ENCODE measurements around the gene PTH2R. TPM values are rescaled to one million over a fixed set of nuclear protein-coding genes. Genes with fewer than 3 reads are reported as not detected.
"Not testable (repeated sequence)": the region's sequence is repeated elsewhere in the genome, so short reads cannot be mapped to it uniquely, and the experiment has no call there.

PTH2R gene
- total RNA-seq, 4 donors from 2014 or later: not detected

DNA sequence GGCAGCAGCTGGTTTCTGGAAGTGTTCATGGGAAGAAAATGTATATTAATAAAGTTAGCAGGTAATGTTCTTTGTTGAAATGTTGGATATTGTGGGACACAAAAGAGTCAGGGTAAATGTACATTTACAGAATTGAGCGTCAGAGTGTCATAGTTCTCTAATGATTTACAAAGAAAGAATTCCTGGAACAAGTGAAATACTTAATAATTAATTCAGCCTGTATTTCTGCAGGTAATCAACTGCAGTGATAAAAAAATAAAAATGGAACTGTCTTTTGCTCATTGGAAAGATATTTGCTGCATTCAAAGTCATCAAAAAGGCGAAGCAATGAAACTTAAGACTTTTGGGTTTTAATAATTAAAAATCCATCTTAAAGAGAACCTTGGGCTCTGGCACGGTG is 27.4 kb upstream of the PTH2R start:
- no peak for DNase-seq
- no peaks in the 10 kb centered on the region for H3K27me3 ChIP-seq
- H3K9me3 ChIP-seq: no peaks in the 10 kb centered on the region
- WGBS, 2 donors: 89 to 98% methylated on average over 3 of the region's 3 CpGs
- TF ChIP-seq POLR2A (IDR thresholded peaks at IDR 0.05) (no peak), CTCF (IDR thresholded peaks at IDR 0.05) (no peak)
- no peaks in the 10 kb centered on the region for H3K36me3 ChIP-seq
- no peak overlapping the region for H3K27ac ChIP-seq
- intact Hi-C loops (cut with DNase I): no loop called here
- no peak overlapping the region for H3K4me3 ChIP-seq (replicated peaks in 1 of 3)
- H3K4me1 ChIP-seq: no peaks in the 10 kb centered on the region

DNA sequence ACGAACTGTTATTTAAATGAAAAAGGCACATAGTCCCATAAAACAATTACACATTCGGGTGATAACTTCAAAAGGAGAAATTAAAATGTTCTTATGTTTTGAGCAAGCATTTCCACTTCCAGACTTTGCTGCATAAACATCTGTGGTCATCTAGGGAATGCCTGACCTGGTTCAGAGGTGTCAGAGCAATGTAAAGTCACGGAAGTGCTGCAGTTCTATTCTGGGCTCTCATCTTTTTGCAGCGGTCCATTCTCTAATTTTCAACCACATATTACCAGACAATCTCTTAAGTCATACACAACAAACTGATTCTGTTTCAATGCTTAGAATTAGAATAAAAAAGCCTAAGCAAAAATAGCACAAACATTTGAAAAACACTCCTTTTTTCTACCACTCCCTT is 22.0 kb upstream of the PTH2R start:
- TF ChIP-seq POLR2A (IDR thresholded peaks at IDR 0.05) (no peak), CTCF (IDR thresholded peaks at IDR 0.05) (no peak)
- intact Hi-C loops (cut with DNase I): no loop called here
- WGBS, 2 donors: 75 to 78% methylated on average over 4 of the region's 4 CpGs
- H3K4me1 ChIP-seq: no peaks in the 10 kb centered on the region
- DNase-seq: no peak
- no peaks in the 10 kb centered on the region for H3K36me3 ChIP-seq
- no peak overlapping the region for H3K27ac ChIP-seq
- H3K9me3 ChIP-seq: no peaks in the 10 kb centered on the region
- no peak overlapping the region for H3K4me3 ChIP-seq (replicated peaks in 1 of 3)
- no peaks in the 10 kb centered on the region for H3K27me3 ChIP-seq

GRCh38 chr2:208386541-208386940 is 20.1 kb upstream of the PTH2R start:
- Histone ChIP-seq H3K36me3 (no peaks in the 10 kb centered on the region), H3K27me3 (no peaks in the 10 kb centered on the region), H3K4me3 (replicated peaks in 1 of 3) (no peak overlapping the region), H3K27ac (no peak overlapping the region), H3K9me3 (no peaks in the 10 kb centered on the region), H3K4me1 (no peaks in the 10 kb centered on the region)
- no peak for DNase-seq
- TF ChIP-seq CTCF (IDR thresholded peaks at IDR 0.05): no peak
- TF ChIP-seq POLR2A (IDR thresholded peaks at IDR 0.05): no peak
- WGBS, 2 donors: 34 to 38% methylated on average over 2 of the region's 2 CpGs
- intact Hi-C loops (cut with DNase I): no loop called here

GRCh38 chr2:208389940-208390339 is 16.7 kb upstream of the PTH2R start:
- intact Hi-C loops (cut with DNase I): no loop called here
- H3K9me3 ChIP-seq: no peaks in the 10 kb centered on the region
- 86 to 95% methylated on average over 3 of the region's 3 CpGs for WGBS, 2 donors

DNA sequence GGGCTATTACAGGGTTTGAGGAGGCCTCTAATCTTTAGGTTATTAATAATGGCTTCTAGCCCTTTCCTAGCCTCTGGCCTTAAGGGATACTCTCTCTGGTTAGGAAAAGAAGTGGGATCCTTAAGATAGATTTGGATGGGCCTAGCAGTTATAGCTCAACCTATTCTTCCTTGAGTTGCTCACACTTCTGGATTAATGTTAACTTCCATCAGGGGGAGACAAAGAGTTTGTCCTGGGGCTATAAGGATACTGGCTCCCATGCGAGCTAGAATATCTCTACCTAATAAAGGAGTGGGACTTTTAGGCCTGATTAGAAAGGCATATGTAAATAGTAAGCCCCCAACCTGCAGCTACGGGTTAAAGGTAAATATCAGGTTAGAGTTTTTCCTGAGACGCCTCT is 14.3 kb upstream of the PTH2R start:
- 87 to 91% methylated on average over 3 of the region's 3 CpGs for WGBS, 2 donors
- Histone ChIP-seq H3K27ac (no peak overlapping the region), H3K9me3 (no peaks in the 10 kb centered on the region), H3K4me3 (replicated peaks in 1 of 3) (no peak overlapping the region), H3K4me1 (no peaks in the 10 kb centered on the region), H3K36me3 (no peaks in the 10 kb centered on the region), H3K27me3 (no peaks in the 10 kb centered on the region)
- intact Hi-C loops (cut with DNase I): no loop called here
- TF ChIP-seq POLR2A (IDR thresholded peaks at IDR 0.05): no peak
- no peak for TF ChIP-seq CTCF (IDR thresholded peaks at IDR 0.05)
- DNase-seq: no peak

More at GRCh38 chr2:208389940-208390339, 16.7 kb upstream of the PTH2R start:
- no peaks in the 10 kb centered on the region for H3K27me3 ChIP-seq
- H3K27ac ChIP-seq: no peak overlapping the region
- no peak overlapping the region for H3K4me3 ChIP-seq (replicated peaks in 1 of 3)
- TF ChIP-seq POLR2A (IDR thresholded peaks at IDR 0.05) (no peak), CTCF (IDR thresholded peaks at IDR 0.05) (no peak)
- H3K4me1 ChIP-seq: no peaks in the 10 kb centered on the region
- H3K36me3 ChIP-seq: no peaks in the 10 kb centered on the region
- DNase-seq: no peak

DNA sequence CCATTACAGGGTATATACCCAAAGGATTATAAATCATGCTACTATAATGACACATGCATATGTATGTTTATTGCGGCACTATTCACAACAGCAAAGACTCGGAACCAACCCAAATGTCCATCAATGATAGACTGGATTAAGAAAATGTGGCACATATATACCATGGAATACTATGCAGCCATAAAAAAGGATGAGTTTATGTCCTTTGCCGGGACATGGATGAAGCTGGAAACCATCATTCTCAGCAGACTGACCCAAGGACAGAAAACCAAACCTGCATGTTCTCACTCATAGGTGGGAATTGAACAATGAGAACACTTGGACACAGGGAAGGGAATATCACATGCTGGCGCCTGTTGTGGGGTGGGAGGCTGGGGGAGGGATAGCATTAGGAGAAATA is 9.8 kb upstream of the PTH2R start:
- H3K36me3 ChIP-seq; H3K27ac ChIP-seq; DNase-seq; intact Hi-C loops (cut with DNase I); H3K4me1 ChIP-seq; H3K27me3 ChIP-seq; H3K4me3 ChIP-seq (replicated peaks in 1 of 3); H3K9me3 ChIP-seq: not testable (repeated sequence)
- WGBS, 2 donors: 93 to 97% methylated on average over 4 of the region's 4 CpGs
